NCI-H146 treated with DMSO at 0.1 percent for 48 hours (cell line): ENCODE results near the gene GNA12.

ENCODE experiments used
- DNase-seq: peaks from one replicate; lab custom pipeline; 2025; ENCODE audit not compliant: unreplicated experiment; lab: John Stamatoyannopoulos, UW

The GNA12 gene

GRCh38 chr7:2805213-2805944 lies 38.7 kb downstream of the GNA12 start:
- DNase-seq, result no peak

- DNase-seq, result no peak
Observed at GRCh38 chr7:2804227-2804763, 39.8 kb downstream of the GNA12 start.

- DNase-seq, result no peak
Observed at GRCh38 chr7:2803755-2804154, 40.4 kb downstream of the GNA12 start.

GRCh38 chr7:2803342-2803692 lies 40.8 kb downstream of the GNA12 start:
- DNase-seq, result no peak

- no peak for DNase-seq
Observed at GRCh38 chr7:2802504-2803341, 41.4 kb downstream of the GNA12 start.

- no peak for DNase-seq
Observed at GRCh38 chr7:2802101-2802500, 42.0 kb downstream of the GNA12 start.

- no peak for DNase-seq
Observed at GRCh38 chr7:2800931-2801688, 43.0 kb downstream of the GNA12 start.

- no peak for DNase-seq
Observed at GRCh38 chr7:2800220-2800930, 43.7 kb downstream of the GNA12 start.

- DNase-seq, result no peak
Observed at GRCh38 chr7:2799253-2799652, 44.9 kb downstream of the GNA12 start.

GRCh38 chr7:2798669-2799068 lies 45.4 kb downstream of the GNA12 start:
- no peak for DNase-seq

- no peak for DNase-seq
Observed at GRCh38 chr7:2796358-2797352, 47.5 kb downstream of the GNA12 start.

- no peak for DNase-seq
Observed at GRCh38 chr7:2795906-2796305, 48.2 kb downstream of the GNA12 start.

- DNase-seq, result no peak
Observed at GRCh38 chr7:2794836-2795636, 49.1 kb downstream of the GNA12 start.

GRCh38 chr7:2792856-2793487 lies 51.1 kb downstream of the GNA12 start:
- DNase-seq, result no peak

GRCh38 chr7:2792235-2792634 lies 51.9 kb downstream of the GNA12 start:
- no peak for DNase-seq

- no peak for DNase-seq
Observed at GRCh38 chr7:2791390-2791789, 52.7 kb downstream of the GNA12 start.

- no peak for DNase-seq
Observed at GRCh38 chr7:2787251-2787951, 56.7 kb downstream of the GNA12 start.

- DNase-seq, result no peak
Observed at GRCh38 chr7:2786607-2787116, 57.4 kb downstream of the GNA12 start.
